Progenitor cell of endocrine pancreas (in vitro differentiated cells): ENCODE results near the gene CMIP. TPM values are rescaled to one million over a fixed set of nuclear protein-coding genes. Genes with fewer than 3 reads are reported as not detected.

Experiments used
- DNase-seq: peaks from one replicate; pipeline ENCODE4 v3.0.0; 2021; ENCODE audit warnings: low spot score; ENCODE audit not compliant: unreplicated experiment
- H3K27ac Mint-ChIP-seq: 2 replicates; pipeline ENCODE4 v1.8.0; 2021; ENCODE audit warnings: mild to moderate bottlenecking, moderate library complexity, mixed read lengths
- H3K27me3 Mint-ChIP-seq: 2 replicates; pipeline ENCODE4 v1.8.0; 2021; ENCODE audit warnings: mixed read lengths
- H3K36me3 Mint-ChIP-seq: 2 replicates; pipeline ENCODE4 v1.8.0; 2022; ENCODE audit warnings: mixed read lengths; ENCODE audit not compliant: insufficient read depth
- H3K4me1 Mint-ChIP-seq: 2 replicates; pipeline ENCODE4 v1.8.0; 2021; ENCODE audit warnings: low read depth, mixed read lengths
- H3K4me3 Mint-ChIP-seq: 2 replicates; pipeline ENCODE4 v1.8.0; 2021; ENCODE audit warnings: low read depth, mild to moderate bottlenecking, moderate library complexity, mixed read lengths
- H3K9me3 Mint-ChIP-seq: 2 replicates; pipeline ENCODE4 v1.8.0; 2021; ENCODE audit warnings: low read depth, mixed read lengths
- CTCF ChIP-seq: fragments of 200-600 bp; sonication (generic); IDR thresholded peaks from one replicate; pipeline ENCODE4 v1.5.0; 2021; ENCODE audit warnings: antibody characterized with exemption, mild to moderate bottlenecking; ENCODE audit not compliant: unreplicated experiment
- total RNA-seq: library from RNA; stranded (reverse); gene quantifications from 2 replicates; pipeline ENCODE4 v1.2.1, GENCODE V29; 2021

Gene CMIP
- total RNA-seq, 1 donor from 2014 or later, result 62.7 TPM

GRCh38 chr16:81517150-81517499, 72.5 kb downstream of the CMIP start:
- no peak for DNase-seq
- Mint-ChIP-seq H3K9me3 (no peaks in the 10 kb centered on the region), H3K4me3 (no peak overlapping the region), H3K27ac (no peak overlapping the region), H3K36me3 (peaks cover 3% of the 10 kb centered on the region), H3K27me3 (no peaks in the 10 kb centered on the region), H3K4me1 (peaks cover 13% of the 10 kb centered on the region)
- TF ChIP-seq CTCF, result no peak

GRCh38 chr16:81517629-81518438, 73.2 kb downstream of the CMIP start:
- Mint-ChIP-seq H3K4me1 (peaks cover 13% of the 10 kb centered on the region), H3K4me3 (no peak overlapping the region), H3K27ac (no peak overlapping the region), H3K9me3 (no peaks in the 10 kb centered on the region), H3K36me3 (peaks cover 3% of the 10 kb centered on the region), H3K27me3 (no peaks in the 10 kb centered on the region)
- no peak for DNase-seq
- no peak for TF ChIP-seq CTCF

GRCh38 chr16:81518439-81518757, 73.8 kb downstream of the CMIP start:
- no peak overlapping the region for H3K27ac Mint-ChIP-seq
- H3K4me3 Mint-ChIP-seq, result no peak overlapping the region
- H3K9me3 Mint-ChIP-seq, result no peaks in the 10 kb centered on the region
- no peaks in the 10 kb centered on the region for H3K27me3 Mint-ChIP-seq
- H3K36me3 Mint-ChIP-seq, result peaks cover 5% of the 10 kb centered on the region
- TF ChIP-seq CTCF, result no peak
- H3K4me1 Mint-ChIP-seq, result peaks cover 10% of the 10 kb centered on the region
- no peak for DNase-seq

GRCh38 chr16:81519301-81520150, 74.9 kb downstream of the CMIP start:
- DNase-seq, result no peak
- H3K36me3 Mint-ChIP-seq, result peaks cover 6% of the 10 kb centered on the region
- no peak for TF ChIP-seq CTCF
- no peaks in the 10 kb centered on the region for H3K27me3 Mint-ChIP-seq
- H3K27ac Mint-ChIP-seq, result no peak overlapping the region
- peaks cover 3% of the 10 kb centered on the region for H3K4me1 Mint-ChIP-seq
- no peaks in the 10 kb centered on the region for H3K9me3 Mint-ChIP-seq
- H3K4me3 Mint-ChIP-seq, result no peak overlapping the region

- no peak for TF ChIP-seq CTCF
- Mint-ChIP-seq H3K4me1 (peaks cover 2% of the 10 kb centered on the region), H3K9me3 (no peaks in the 10 kb centered on the region), H3K27me3 (no peaks in the 10 kb centered on the region), H3K4me3 (no peak overlapping the region), H3K36me3 (peaks cover 6% of the 10 kb centered on the region), H3K27ac (no peak overlapping the region)
- DNase-seq, result no peak
Measured at GRCh38 chr16:81520151-81520470, 75.5 kb downstream of the CMIP start.
